Activated CD4-positive, CD25-positive, alpha-beta regulatory T cell treated with anti-CD3 and anti-CD28 coated beads, Interleukin-2, amount 50 U/mL, for 72 hours (primary cell): Measurements from ENCODE around the gene RFX1.
A peak's percentile ranks its signal among the peaks of the same experiment; 100 is the strongest.
"Not testable (repeated sequence)": the region's sequence is repeated elsewhere in the genome, so short reads cannot be mapped to it uniquely, and the experiment has no call there.

Source experiments
- DNase-seq: peaks from one replicate; pipeline ENCODE4 v3.0.0; 2021

RFX1 gene

DNA sequence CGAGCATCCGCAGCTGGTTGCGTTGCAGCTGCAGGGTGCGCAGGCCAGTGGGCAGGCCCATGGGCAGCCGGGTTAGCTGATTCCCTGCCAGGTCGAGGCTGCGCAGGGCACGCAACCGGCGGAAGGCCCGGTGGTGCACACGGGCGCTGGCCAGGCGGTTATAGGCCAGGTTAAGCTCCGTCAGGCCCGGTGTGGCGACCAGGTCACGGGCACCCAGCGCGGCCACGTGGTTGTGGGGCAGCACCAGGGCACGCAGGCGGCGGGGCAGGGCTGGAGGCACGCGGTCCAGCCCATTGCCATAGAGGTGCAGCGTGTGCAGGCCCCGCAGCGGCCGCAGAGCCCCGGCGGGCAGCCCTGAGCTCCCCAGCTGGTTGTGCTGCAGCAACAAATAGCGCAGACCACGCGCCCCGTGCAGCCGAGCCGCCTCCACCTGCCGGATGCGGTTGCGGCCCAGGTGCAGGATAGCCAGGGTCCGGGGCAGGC lies 73.2 kb downstream of the RFX1 start:
- no peak for DNase-seq

GRCh38 chr19:13932149-13932637 lies 73.9 kb downstream of the RFX1 start:
- DNase-seq, result no peak

GRCh38 chr19:13931391-13932148 lies 74.5 kb downstream of the RFX1 start:
- no peak for DNase-seq

GRCh38 chr19:13930402-13930801 lies 75.7 kb downstream of the RFX1 start:
- DNase-seq, result no peak

DNA sequence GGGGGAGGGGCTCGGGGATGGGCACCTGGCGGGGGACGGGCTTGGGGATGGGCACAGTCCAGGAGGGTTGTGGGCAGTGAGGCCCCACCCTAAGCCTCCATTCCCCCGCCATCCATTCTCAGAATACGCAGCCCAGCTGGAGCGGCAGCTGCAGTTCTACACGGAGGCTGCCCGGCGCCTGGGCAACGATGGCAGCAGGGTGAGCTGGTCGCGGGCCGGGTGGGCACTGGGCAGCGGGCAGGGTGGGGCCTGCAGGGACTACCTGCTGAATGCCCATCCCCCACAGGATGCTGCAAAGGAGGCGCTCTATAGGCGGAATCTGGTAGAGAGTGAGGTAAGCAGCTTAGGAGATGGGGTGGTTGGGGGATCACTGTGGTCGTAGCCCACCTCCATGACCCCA lies 76.2 kb downstream of the RFX1 start:
- DNase-seq, result no peak

DNA sequence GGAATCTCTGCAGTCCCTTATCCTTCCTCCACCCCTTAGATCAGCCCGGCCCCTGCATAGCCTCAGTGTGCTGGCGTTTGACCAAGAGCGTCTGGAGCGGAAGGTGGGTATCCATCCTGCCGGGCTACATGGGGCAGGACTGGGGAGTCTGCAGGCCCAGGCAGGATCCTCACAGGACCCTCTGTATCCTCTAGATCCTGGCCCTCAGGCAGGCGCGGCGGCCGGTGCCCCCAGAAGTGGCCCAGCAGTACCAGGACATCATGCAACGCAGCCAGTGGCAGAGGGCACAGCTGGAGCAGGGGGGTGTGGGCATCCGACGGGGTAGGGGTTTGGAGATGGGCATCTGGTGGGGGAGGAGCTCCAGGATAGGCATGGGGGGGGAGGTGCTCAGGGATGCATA lies 76.8 kb downstream of the RFX1 start:
- no peak for DNase-seq

DNA sequence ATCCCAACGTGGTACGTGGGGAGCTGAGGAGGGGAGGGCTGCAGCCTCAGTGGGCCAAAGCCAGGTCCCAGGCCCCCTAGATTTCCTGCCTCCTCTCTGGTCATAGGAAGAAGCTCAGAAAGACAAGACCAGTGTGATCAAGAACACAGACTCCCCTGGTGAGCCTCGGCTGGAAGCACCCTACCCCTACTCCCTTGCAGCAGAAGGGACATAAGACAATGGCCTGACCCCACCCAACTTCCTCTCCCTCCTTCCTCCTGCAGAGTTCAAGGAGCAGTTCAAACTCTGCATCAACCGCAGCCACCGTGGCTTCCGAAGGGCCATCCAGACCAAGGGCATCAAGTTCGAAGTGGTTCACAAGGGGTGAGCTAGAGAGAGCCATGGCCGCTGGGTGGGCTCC lies 79.4 kb downstream of the RFX1 start:
- DNase-seq, result no peak

DNA sequence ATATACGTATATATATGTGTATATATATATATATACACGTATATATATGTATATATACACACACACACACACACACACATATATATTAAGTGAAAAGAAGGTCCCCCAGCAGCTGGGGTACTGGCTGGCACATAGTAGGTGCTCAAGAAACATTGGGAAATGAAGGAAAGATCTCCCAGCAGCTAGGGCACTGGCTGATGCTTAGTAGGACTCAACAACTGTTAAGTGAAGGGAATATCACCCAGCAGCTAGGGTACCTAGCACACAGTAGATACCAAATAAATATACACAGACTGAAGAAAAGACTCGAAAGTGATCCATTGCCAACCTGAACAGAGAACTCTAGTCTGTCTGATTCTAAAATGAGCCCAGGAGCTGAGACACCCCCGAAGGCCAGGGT lies 80.1 kb downstream of the RFX1 start:
- no peak for DNase-seq

- no peak for DNase-seq
Measured at GRCh38 chr19:13923194-13923987, 82.7 kb downstream of the RFX1 start.

DNA sequence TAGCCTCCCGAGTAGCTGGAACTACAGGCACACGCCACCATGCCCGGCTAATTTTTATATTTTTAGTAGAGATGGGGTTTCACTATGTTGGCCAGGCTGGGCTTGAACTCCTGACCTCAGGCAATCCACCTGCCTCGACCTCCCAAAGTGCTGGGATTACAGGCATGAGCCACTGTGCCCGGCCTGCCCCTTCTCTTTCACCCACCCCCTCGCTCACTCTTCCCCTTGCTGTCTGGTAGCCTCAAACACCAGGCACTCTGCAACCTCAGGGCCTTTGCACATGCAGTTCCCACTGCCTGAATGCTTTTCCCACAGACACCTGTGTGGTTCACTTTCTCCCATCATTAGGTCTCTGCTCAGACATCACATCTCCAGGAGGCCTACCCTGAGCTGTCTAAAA lies 84.0 kb downstream of the RFX1 start:
- not testable (repeated sequence) for DNase-seq

GRCh38 chr19:13920940-13921747 lies 85.0 kb downstream of the RFX1 start:
- DNase-seq, result peak; percentile 43

DNA sequence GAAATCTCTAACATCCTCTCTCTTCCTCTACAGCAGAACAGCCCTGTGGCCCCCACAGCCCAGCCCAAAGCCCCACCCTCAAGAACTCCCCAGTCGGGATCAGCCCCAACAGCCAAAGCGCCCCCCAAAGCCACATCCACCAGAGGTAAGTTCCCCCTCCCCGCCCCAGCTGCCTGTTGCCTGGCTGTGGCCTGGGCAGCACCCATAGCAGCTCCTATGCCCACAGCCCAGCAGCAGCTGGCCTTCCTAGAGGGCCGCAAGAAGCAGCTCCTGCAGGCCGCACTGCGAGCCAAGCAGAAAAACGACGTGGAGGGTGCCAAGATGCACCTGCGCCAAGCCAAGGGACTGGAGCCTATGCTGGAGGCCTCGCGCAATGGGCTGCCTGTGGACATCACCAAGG lies 85.6 kb downstream of the RFX1 start:
- no peak for DNase-seq

GRCh38 chr19:13918726-13919411 lies 87.3 kb downstream of the RFX1 start:
- DNase-seq, result no peak

GRCh38 chr19:13917888-13918406 lies 88.2 kb downstream of the RFX1 start:
- no peak for DNase-seq

- no peak for DNase-seq
Measured at GRCh38 chr19:13914777-13915176, 91.3 kb downstream of the RFX1 start.

- no peak for DNase-seq
Measured at GRCh38 chr19:13913352-13913751, 92.8 kb downstream of the RFX1 start.
